Transverse colon (tissue), 4 donors: ENCODE results near the gene ZHX3. TPM values are rescaled to one million over a fixed set of nuclear protein-coding genes. Genes with fewer than 3 reads are reported as not detected.
A peak's percentile ranks its signal among the peaks of the same experiment; 100 is the strongest.

ENCODE experiments used
- DNase-seq: peaks from one replicate; pipeline ENCODE4 v3.0.0-alpha.2; 2019
- H3K27ac ChIP-seq, 4 donors: fragments of 200-600 bp; sonication (generic); 2 replicates each; pipeline ENCODE4 v1.5.1; 2016 to 2018; ENCODE audit warnings: inconsistent platforms in 4 of 4
- H3K27me3 ChIP-seq: fragments of 200-600 bp; sonication (generic); 2 replicates; pipeline ENCODE4 v1.5.1; 2017; ENCODE audit warnings: inconsistent platforms
- H3K36me3 ChIP-seq, 4 donors: fragments of 200-600 bp; sonication (generic); 2 replicates each; pipeline ENCODE4 v1.5.1; 2017 to 2019; ENCODE audit warnings: inconsistent platforms in 4 of 4
- H3K4me1 ChIP-seq, 4 donors: fragments of 200-600 bp; sonication (generic); 2 replicates each; pipeline ENCODE4 v1.5.1; 2017 to 2020; ENCODE audit warnings: inconsistent platforms in 4 of 4
- H3K4me3 ChIP-seq, 4 donors: fragments of 200-600 bp; sonication (generic); 1 replicate in 1 of 4; 2 replicates in 3 of 4; pipeline versions ENCODE4 v1.5.1 to v1.6.1; 2017 to 2019; ENCODE audit warnings: inconsistent platforms in 4 of 4
- H3K9me3 ChIP-seq, 2 donors: fragments of 200-600 bp; sonication (generic); 2 replicates each; pipeline ENCODE4 v1.5.1; 2017 to 2019; ENCODE audit warnings: inconsistent platforms in 2 of 2
- CTCF ChIP-seq, 5 experiments: fragments of 200-600 bp in 3 of 5; fragments of 450-650 bp in 2 of 5; sonication (generic) in 3 of 5; IDR thresholded peaks; 1 replicate in 2 of 5; 2 replicates in 3 of 5; pipeline ENCODE4 v1.5.1; 2016 to 2017; ENCODE audit warnings: antibody characterized with exemption in 5 of 5, inconsistent platforms in 3 of 5, mild to moderate bottlenecking in 2 of 5, moderate library complexity in 1 of 5
- EP300 ChIP-seq: sonication (generic); formaldehyde crosslinking; IDR thresholded peaks from one replicate; pipeline ENCODE4 v1.6.1; 2017; ENCODE audit warnings: antibody characterized with exemption, low read depth
- POLR2A ChIP-seq: fragments of 450-650 bp; IDR thresholded peaks from one replicate; pipeline ENCODE4 v1.6.1; 2016; ENCODE audit warnings: antibody characterized with exemption, mild to moderate bottlenecking, moderate library complexity
- POLR2AphosphoS5 ChIP-seq, 3 donors: sonication (generic); formaldehyde crosslinking; IDR thresholded peaks; one replicate each; pipeline ENCODE4 v1.6.1; 2016; ENCODE audit warnings: antibody characterized with exemption in 3 of 3
- WGBS, 2 donors: methylation state at CpG; one replicate each; pipeline ENCODE4 v1.1.5; 2018; ENCODE audit warnings: low coverage in 1 of 2; 5-methylcytosine and 5-hydroxymethylcytosine counted together
- in situ Hi-C, 4 donors: fragments of 200-750 bp; cut with MboI; loops; one replicate each; pipeline versions ENCODE4 v1.15.0 to v1.15.1; 2017; ENCODE audit warnings: low sequenced_read_pairs in 3 of 4, low pct_ligation_motif_present in 1 of 4, low pct_unique_long_range_greater_than_20kb in 1 of 4
- intact Hi-C: fragments of 100-400 bp; cut with DNase I; formaldehyde crosslinking; loops from one replicate; pipeline ENCODE4 v1.15.1; 2023; ENCODE audit warnings: low total_unique reads
- total RNA-seq, 4 donors: library from RNA; depleted of rRNA; stranded (reverse); fragments of >200 nt; gene quantifications; one replicate each; pipeline ENCODE4 v1.1.0, GENCODE V29; 2016

ZHX3 gene
- total RNA-seq, 4 donors from 2014 or later: 22.7 to 34.8 (median 26.4) TPM

- TF ChIP-seq CTCF (IDR thresholded peaks at IDR 0.05): no peak
- no peak for TF ChIP-seq POLR2AphosphoS5 (IDR thresholded peaks at IDR 0.05)
- no peak for TF ChIP-seq POLR2A
- TF ChIP-seq EP300: no peak
- H3K9me3 ChIP-seq: no peaks in the 10 kb centered on the region
- intact Hi-C loops (loop anchor here (2.0 kb wide), 1 partner anchor 52 kb away; no protein-coding TSS in a partner anchor), in situ Hi-C loops (loop anchor here (5.0 to 10.0 kb wide), 4 partner anchors 46 to 159 kb away; no protein-coding TSS in a partner anchor)
- H3K27ac ChIP-seq: peak overlapping the region; percentile 15 to 64 (median 54)
- WGBS, 2 donors: 88 to 90% methylated on average over 2 to 6 of the region's 6 CpGs
- H3K4me3 ChIP-seq: no peak overlapping the region
- H3K27me3 ChIP-seq: no peaks in the 10 kb centered on the region
- H3K4me1 ChIP-seq: peaks cover 9 to 22% (median 14%) of the 10 kb centered on the region in 4 donors
- peaks cover 0 to 10% (median 4%) of the 10 kb centered on the region in 4 donors for H3K36me3 ChIP-seq
- no peak for DNase-seq
These were observed 139.0 kb downstream of the ZHX3 start for GRCh38 chr20:41178495-41178894.

- in situ Hi-C loops: loop anchor here (5.0 to 10.0 kb wide), 4 partner anchors 47 to 160 kb away; no protein-coding TSS in a partner anchor
- intact Hi-C loops: loop anchor here (2.0 kb wide), 1 partner anchor 53 kb away; no protein-coding TSS in a partner anchor
- TF ChIP-seq POLR2A: no peak
- TF ChIP-seq POLR2AphosphoS5 (IDR thresholded peaks at IDR 0.05): peak; percentile 17 to 23 (median 22)
- TF ChIP-seq EP300: no peak
- peak; percentile 20 for DNase-seq
- peaks cover 9 to 24% (median 17%) of the 10 kb centered on the region in 4 donors for H3K4me1 ChIP-seq
- 80% methylated on average over 2 of the region's 2 CpGs; no CpG with 5 or more reads in 1 of the 2 donors for WGBS, 2 donors
- H3K27me3 ChIP-seq: no peaks in the 10 kb centered on the region
- H3K4me3 ChIP-seq: no peak overlapping the region
- peaks cover 0 to 11% (median 4%) of the 10 kb centered on the region in 4 donors for H3K36me3 ChIP-seq
- H3K27ac ChIP-seq: peak overlapping the region; percentile 15 to 80 (median 59)
- no peaks in the 10 kb centered on the region for H3K9me3 ChIP-seq
These were observed 139.9 kb downstream of the ZHX3 start for GRCh38 chr20:41177636-41178035.

DNA sequence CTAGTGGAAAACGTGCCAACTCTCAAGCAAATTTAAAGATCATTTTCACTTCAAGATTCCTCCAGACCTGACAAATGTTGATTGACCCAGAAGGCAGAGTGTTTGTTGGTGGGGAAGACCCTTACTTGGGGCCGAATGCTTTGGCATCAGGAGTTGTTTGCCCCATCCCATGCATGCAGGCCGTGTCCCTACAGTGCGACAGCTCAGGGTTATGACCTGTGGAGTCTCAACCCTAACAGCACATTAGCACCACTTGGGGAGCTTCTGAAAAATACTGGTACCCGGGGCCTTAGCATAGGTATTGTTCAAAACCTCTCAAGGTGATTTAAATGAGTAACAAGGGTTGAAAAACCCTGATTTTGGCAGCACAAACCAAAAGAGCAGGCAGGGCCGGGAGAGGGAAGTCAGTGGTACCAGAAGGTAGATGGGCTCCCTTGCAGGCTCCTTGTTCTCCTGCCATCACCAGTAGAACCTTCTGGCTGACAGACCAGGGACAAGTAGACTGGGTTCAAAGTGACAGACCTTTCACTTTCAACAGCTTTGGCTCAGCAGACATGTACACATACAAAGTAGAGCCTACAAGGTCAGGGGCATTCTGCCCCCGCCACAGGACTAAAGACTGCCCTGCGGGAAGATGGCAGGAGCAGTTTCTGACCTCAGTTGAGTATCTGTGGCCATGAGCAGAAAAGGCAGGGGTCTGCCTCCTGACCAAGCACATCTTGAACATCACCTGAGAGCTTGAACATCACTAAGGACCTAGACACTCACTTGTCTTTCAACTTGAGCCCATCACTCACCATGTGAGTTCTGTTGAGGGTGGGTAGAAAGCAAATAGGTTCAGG lies 140.6 kb downstream of the ZHX3 start:
- WGBS, 2 donors: 80 to 90% methylated on average over 1 to 8 of the region's 8 CpGs
- in situ Hi-C loops: loop anchor here (5.0 to 10.0 kb wide), 4 partner anchors 48 to 160 kb away; no protein-coding TSS in a partner anchor

DNA sequence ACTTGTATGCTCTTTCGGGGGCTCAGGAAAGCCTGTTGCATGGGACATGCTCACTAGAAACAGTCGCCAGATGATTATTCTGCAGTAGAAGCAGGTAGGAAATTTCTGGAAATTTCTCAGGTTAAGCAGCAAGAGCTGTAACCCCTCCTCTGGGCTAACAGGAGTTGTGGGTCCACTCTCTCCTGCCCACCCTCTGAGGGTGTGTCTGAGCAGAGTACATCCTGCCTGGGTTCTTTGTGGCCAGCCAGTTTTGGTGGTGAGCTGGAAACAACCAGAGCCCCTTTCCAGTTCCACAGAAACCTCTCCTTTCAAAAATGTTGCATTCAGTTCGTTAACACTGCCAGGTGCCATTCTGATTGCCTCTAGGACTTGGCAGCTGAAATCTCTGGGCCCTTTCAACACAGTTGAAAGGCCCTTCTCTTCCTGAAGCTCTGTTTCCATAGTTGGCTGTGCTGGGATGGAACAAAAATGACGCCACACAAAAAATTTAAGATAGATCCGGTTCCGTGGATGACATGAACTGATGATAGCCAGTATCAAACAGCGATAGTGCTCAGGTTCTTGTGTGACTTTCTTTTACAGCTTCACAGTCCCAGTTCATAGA lies 141.7 kb downstream of the ZHX3 start:
- no peak overlapping the region for H3K4me3 ChIP-seq
- intact Hi-C loops (no loop called here), in situ Hi-C loops (loop anchor here (5.0 to 10.0 kb wide), 4 partner anchors 49 to 161 kb away; no protein-coding TSS in a partner anchor)
- TF ChIP-seq CTCF (IDR thresholded peaks at IDR 0.05) (no peak), EP300 (no peak), POLR2AphosphoS5 (IDR thresholded peaks at IDR 0.05) (no peak), POLR2A (no peak)
- peak overlapping the region; percentile 36 to 80 (median 59) for H3K27ac ChIP-seq
- 88 to 97% methylated on average over 5 to 7 of the region's 7 CpGs for whole genome bisulfite sequencing, 2 donors
- no peaks in the 10 kb centered on the region for H3K9me3 ChIP-seq
- H3K36me3 ChIP-seq: peaks cover 0 to 11% (median 4%) of the 10 kb centered on the region in 4 donors
- H3K4me1 ChIP-seq: peaks cover 9 to 34% (median 22%) of the 10 kb centered on the region in 4 donors
- no peak for DNase-seq
- H3K27me3 ChIP-seq: no peaks in the 10 kb centered on the region

More for the DNA sequence above, 140.6 kb downstream of the ZHX3 start:
- TF ChIP-seq POLR2A (no peak), EP300 (no peak)
- intact Hi-C loops: no loop called here
- no peak for DNase-seq
- H3K36me3 ChIP-seq: peaks cover 0 to 11% (median 4%) of the 10 kb centered on the region in 4 donors
- no peaks in the 10 kb centered on the region for H3K27me3 ChIP-seq
- H3K4me3 ChIP-seq: no peak overlapping the region
- H3K9me3 ChIP-seq: no peaks in the 10 kb centered on the region
- H3K27ac ChIP-seq: peak overlapping the region; percentile 15 to 80 (median 59)
- peaks cover 9 to 31% (median 21%) of the 10 kb centered on the region in 4 donors for H3K4me1 ChIP-seq
